SK-N-MC (cell line): ENCODE measurements around the gene MAGEE1.
A peak's percentile ranks its signal among the peaks of the same experiment; 100 is the strongest.

Source experiments
- DNase-seq: peaks from one replicate; pipeline ENCODE4 v3.0.0-alpha.2; 2011; ENCODE audit warnings: low read depth, low spot score
- H3K27ac ChIP-seq: fragments of 200-600 bp; sonication (generic); 2 replicates; pipeline ENCODE4 v1.5.1; 2016; ENCODE audit warnings: mixed run types
- H3K36me3 ChIP-seq: fragments of 200-600 bp; sonication (generic); 2 replicates; pipeline ENCODE4 v1.6.1; 2017; ENCODE audit warnings: antibody characterized with exemption, low read length, mixed read lengths; ENCODE audit not compliant: insufficient read depth
- H3K4me3 ChIP-seq: fragments of 200-600 bp; sonication (generic); 2 replicates; pipeline ENCODE4 v1.5.1; 2016
- H3K9ac ChIP-seq: fragments of 200-600 bp; sonication (generic); 2 replicates; pipeline ENCODE4 v1.8.0; 2017; ENCODE audit warnings: mixed run types, mixed read lengths; ENCODE audit not compliant: insufficient read length
- H3K9me3 ChIP-seq: fragments of 200-600 bp; sonication (generic); 2 replicates; pipeline ENCODE4 v1.6.1; 2017; ENCODE audit warnings: low read depth, mild to moderate bottlenecking, antibody characterized with exemption, low read length, moderate library complexity, mixed read lengths
- EZH2 ChIP-seq: fragments of 200-600 bp; sonication (generic); IDR thresholded peaks from one replicate; pipeline ENCODE4 v1.6.1; 2017; ENCODE audit warnings: antibody characterized with exemption
- FOXP2 ChIP-seq: optimal IDR thresholded peaks from 2 replicates; pipeline ENCODE3; 2011; ENCODE audit warnings: mild to moderate bottlenecking, moderate library complexity; ENCODE audit not compliant: insufficient read depth; ENCODE audit errors: extremely low read length, control extremely low read depth
- POLR2AphosphoS5 ChIP-seq: IDR thresholded peaks from 2 replicates; pipeline ENCODE4 v1.6.1; 2012; ENCODE audit warnings: mild to moderate bottlenecking, low read depth, low read length, borderline replicate concordance

MAGEE1 gene

DNA sequence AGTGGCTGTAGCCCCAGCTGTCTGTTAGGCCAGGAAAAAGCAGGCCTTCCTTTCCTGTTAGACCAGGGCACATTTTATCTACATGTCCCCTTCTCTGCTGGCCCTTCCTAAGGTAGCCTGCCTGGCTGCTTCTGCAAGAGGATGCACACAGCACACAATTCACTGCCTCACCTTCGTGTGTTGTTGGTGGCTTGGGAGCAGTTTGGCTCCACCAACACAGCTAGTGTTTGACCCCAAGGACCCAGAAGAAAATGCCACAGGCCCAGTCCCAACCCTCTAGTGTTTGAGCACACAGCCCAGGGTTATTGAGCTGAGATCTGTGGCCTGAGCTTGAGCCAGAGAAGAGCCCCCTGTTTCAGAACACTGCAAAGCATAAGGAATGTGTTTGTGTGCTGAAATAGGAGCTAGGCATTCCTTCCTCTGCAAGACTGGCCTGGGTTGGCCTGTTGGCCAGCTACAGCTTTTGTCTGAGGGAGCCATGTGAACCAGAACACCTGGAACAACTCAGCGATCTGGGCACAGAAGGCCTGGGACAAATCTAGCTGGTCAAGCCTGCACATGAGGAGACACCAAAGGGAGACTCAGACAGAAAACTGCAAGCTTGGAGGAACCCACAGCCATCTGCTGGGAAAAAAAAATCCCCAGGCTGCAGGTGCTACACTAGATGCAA, 26.4 kb downstream of the MAGEE1 start:
- no peaks in the 10 kb centered on the region for H3K9me3 ChIP-seq
- no peaks in the 10 kb centered on the region for H3K36me3 ChIP-seq
- no peak overlapping the region for H3K4me3 ChIP-seq
- TF ChIP-seq POLR2AphosphoS5 (no peak), EZH2 (no peak), FOXP2 (no peak)
- DNase-seq = no peak
- H3K27ac ChIP-seq = no peak overlapping the region
- H3K9ac ChIP-seq = no peak overlapping the region

DNA sequence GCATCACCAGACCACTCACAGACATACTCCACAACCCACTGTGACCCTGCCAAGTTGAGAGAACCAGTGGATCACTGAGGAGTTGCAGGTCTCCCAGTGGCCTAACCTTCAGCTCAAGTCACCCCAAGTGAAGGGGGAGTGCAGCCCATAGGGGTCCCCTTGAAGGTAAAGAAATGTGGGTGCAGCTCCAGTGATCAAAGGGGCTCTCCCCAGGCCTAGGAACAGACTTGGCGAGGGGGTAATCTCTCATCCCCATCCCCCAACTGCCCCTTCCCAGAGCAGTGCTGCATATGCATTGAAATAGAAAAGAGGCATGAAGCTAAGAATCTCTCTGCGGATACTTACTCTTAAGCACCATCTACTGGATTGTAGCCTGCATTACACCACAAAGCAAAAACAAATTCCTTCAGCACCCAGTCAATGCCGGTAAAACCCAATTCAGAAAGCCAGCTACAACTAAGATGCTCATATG, 27.0 kb downstream of the MAGEE1 start:
- TF ChIP-seq POLR2AphosphoS5 (no peak), EZH2 (no peak), FOXP2 (no peak)
- Histone ChIP-seq H3K9me3 (no peaks in the 10 kb centered on the region), H3K36me3 (no peaks in the 10 kb centered on the region), H3K4me3 (no peak overlapping the region), H3K9ac (no peak overlapping the region), H3K27ac (no peak overlapping the region)
- DNase-seq = peak; percentile 2

DNA sequence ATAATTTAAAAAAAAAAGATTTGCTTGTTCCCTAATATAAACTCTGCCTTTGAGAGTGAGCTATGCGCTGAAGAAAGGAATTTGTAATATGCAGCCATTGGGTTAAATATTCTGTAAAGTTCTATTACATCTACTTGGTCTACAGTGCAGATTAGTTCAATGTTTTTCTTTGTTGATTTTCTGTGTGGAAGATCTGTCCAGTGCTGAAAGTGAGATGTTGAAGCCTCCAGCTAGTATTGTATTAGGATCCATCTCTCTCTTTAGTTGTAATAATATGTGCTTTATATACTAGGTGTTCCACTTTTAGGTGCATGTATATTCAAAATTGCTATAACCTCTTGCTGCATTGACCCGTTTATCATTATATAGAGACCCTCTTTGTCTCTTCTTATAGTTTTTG, 49.8 kb downstream of the MAGEE1 start:
- Histone ChIP-seq H3K9ac (no peak overlapping the region), H3K36me3 (no peaks in the 10 kb centered on the region), H3K4me3 (no peak overlapping the region), H3K27ac (no peak overlapping the region), H3K9me3 (no peaks in the 10 kb centered on the region)
- no peak for TF ChIP-seq EZH2
- TF ChIP-seq POLR2AphosphoS5 = no peak
- no peak for TF ChIP-seq FOXP2
- no peak for DNase-seq
